Measurements from ENCODE around the gene PCSK5.

DNA sequence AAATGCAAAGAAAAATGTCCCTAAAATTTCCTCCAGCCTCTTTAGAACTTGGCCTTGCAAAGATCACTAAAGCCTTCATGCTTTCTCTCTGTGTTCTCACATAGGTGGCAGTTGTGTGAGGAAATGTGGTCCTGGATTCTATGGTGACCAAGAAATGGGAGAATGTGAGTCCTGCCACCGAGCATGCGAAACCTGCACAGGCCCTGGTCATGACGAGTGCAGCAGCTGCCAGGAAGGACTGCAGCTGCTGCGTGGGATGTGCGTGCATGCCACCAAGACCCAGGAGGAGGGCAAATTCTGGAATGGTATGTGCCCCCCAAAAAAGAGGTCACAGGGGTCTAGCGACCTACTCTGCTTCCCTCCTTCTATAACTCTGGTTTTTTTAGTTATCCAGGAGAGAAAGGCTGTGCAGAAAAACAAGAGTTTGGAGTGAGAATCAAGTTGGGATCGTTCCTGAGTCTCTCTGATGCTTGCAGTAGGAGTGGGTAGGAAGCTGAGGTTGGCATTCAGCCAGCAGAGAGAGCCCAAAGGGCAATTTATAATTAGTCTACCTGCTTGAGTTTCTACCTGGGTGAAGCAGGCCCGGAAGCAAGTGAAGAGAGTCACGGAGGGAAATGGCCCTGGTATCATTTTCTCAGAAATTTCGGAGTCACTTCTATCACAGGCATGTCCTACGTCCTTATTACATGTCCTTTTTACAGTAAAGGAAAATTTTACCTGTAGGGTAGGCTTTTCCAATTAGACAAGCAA lies 406.3 kb downstream of the PCSK5 start:
- TF ChIP-seq EZH2 (IDR thresholded peaks at IDR 0.05; ENCODE audit: low read length) = no peak
- TF ChIP-seq, protein P1, sequence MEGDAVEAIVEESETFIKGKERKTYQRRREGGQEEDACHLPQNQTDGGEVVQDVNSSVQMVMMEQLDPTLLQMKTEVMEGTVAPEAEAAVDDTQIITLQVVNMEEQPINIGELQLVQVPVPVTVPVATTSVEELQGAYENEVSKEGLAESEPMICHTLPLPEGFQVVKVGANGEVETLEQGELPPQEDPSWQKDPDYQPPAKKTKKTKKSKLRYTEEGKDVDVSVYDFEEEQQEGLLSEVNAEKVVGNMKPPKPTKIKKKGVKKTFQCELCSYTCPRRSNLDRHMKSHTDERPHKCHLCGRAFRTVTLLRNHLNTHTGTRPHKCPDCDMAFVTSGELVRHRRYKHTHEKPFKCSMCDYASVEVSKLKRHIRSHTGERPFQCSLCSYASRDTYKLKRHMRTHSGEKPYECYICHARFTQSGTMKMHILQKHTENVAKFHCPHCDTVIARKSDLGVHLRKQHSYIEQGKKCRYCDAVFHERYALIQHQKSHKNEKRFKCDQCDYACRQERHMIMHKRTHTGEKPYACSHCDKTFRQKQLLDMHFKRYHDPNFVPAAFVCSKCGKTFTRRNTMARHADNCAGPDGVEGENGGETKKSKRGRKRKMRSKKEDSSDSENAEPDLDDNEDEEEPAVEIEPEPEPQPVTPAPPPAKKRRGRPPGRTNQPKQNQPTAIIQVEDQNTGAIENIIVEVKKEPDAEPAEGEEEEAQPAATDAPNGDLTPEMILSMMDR (optimal IDR thresholded peaks at IDR 0.05 in 1 of 3, IDR thresholded peaks at IDR 0.05 in 1 of 3, conservative IDR thresholded peaks at IDR 0.05 in 1 of 3; ENCODE audit: extremely low read depth in 1 of 3, insufficient read depth in 2 of 3, low read length in 3 of 3) = no peak
